CD14-positive monocyte (primary cell): Measurements from ENCODE around the gene SIGLEC10. TPM values are rescaled to one million over a fixed set of nuclear protein-coding genes. Genes with fewer than 3 reads are reported as not detected.
"Not testable (repeated sequence)": the region's sequence is repeated elsewhere in the genome, so short reads cannot be mapped to it uniquely, and the experiment has no call there.

Experiments used
- DNase-seq, 3 donors: peaks; one replicate each; pipeline ENCODE4 v3.0.0-alpha.2; 2011 to 2022
- H2AFZ ChIP-seq: 2 replicates; pipeline ENCODE4 v1.6.0; 2012; ENCODE audit warnings: mild to moderate bottlenecking, low read depth, low read length, inconsistent platforms; ENCODE audit not compliant: insufficient read depth, poor library complexity, severe bottlenecking
- H3K27ac ChIP-seq, 2 donors: 1 replicate in 1 of 2; 2 replicates in 1 of 2; pipeline ENCODE4 v1.5.1; 2012 to 2013; ENCODE audit warnings: low read length in 2 of 2, control low read depth in 1 of 2, inconsistent platforms in 1 of 2, low read depth in 1 of 2, mild to moderate bottlenecking in 1 of 2
- H3K27me3 ChIP-seq, 2 donors: one replicate each; pipeline versions ENCODE4 v1.6.0 to v1.6.1; 2011 to 2013; ENCODE audit warnings: low read length in 2 of 2; ENCODE audit not compliant: control insufficient read depth in 2 of 2, insufficient read depth in 2 of 2
- H3K36me3 ChIP-seq, 2 donors: replicated peaks in 1 of 2; 1 replicate in 1 of 2; 2 replicates in 1 of 2; pipeline versions ENCODE4 v1.5.1 to v1.6.1; 2012 to 2013; ENCODE audit warnings: low read length in 2 of 2, control low read depth in 1 of 2, inconsistent platforms in 1 of 2, mild to moderate bottlenecking in 1 of 2; ENCODE audit not compliant: insufficient read depth in 2 of 2, control insufficient read depth in 1 of 2
- H3K4me1 ChIP-seq, 2 donors: 1 replicate in 1 of 2; 2 replicates in 1 of 2; pipeline versions ENCODE4 v1.5.1 to v1.6.1; 2012 to 2013; ENCODE audit warnings: low read length in 2 of 2, control low read depth in 1 of 2, inconsistent platforms in 1 of 2, mild to moderate bottlenecking in 1 of 2, moderate library complexity in 1 of 2; ENCODE audit not compliant: insufficient read depth in 2 of 2, control insufficient read depth in 1 of 2
- H3K4me2 ChIP-seq: replicated peaks from 2 replicates; pipeline ENCODE3; 2012; ENCODE audit warnings: low read length, moderate library complexity, mild to moderate bottlenecking; ENCODE audit not compliant: poor library complexity, severe bottlenecking; ENCODE audit errors: extremely low read depth
- H3K4me3 ChIP-seq, 3 experiments: fragments of 200-600 bp in 1 of 3; sonication (generic) in 1 of 3; replicated peaks in 1 of 3; 1 replicate in 2 of 3; 2 replicates in 1 of 3; pipeline ENCODE4 v1.5.1; 2011 to 2013; ENCODE audit warnings: low read length in 3 of 3, mild to moderate bottlenecking in 3 of 3, control low read depth in 2 of 3, low read depth in 2 of 3, inconsistent platforms in 1 of 3, moderate library complexity in 1 of 3
- H3K79me2 ChIP-seq: 2 replicates; pipeline ENCODE4 v1.6.0; 2012; ENCODE audit warnings: mild to moderate bottlenecking, control low read depth, inconsistent platforms, low read length, moderate library complexity; ENCODE audit not compliant: insufficient read depth
- H3K9ac ChIP-seq: 2 replicates; pipeline ENCODE4 v1.6.0; 2017; ENCODE audit warnings: low read length, mild to moderate bottlenecking; ENCODE audit not compliant: insufficient read depth, poor library complexity, severe bottlenecking
- H3K9me3 ChIP-seq, 2 donors: replicated peaks in 1 of 2; 1 replicate in 1 of 2; 2 replicates in 1 of 2; pipeline versions ENCODE4 v1.5.1 to v1.6.1; 2012 to 2013; ENCODE audit warnings: low read length in 2 of 2, control low read depth in 1 of 2; ENCODE audit not compliant: control insufficient read depth in 1 of 2, insufficient read depth in 1 of 2
- H4K20me1 ChIP-seq: 2 replicates; pipeline ENCODE4 v1.6.0; 2012; ENCODE audit warnings: mild to moderate bottlenecking, low read length, control low read depth, moderate library complexity; ENCODE audit not compliant: insufficient read depth
- H3K27ac Mint-ChIP-seq, 7 donors: one replicate each; pipeline ENCODE4 v1.8.0; 2020; ENCODE audit warnings: mild to moderate bottlenecking in 7 of 7, mixed read lengths in 7 of 7, moderate library complexity in 6 of 7, inconsistent platforms in 2 of 7
- H3K27me3 Mint-ChIP-seq, 3 donors: one replicate each; pipeline ENCODE4 v1.8.0; 2021 to 2022; ENCODE audit warnings: low read depth in 3 of 3, mild to moderate bottlenecking in 3 of 3, mixed read lengths in 3 of 3, moderate library complexity in 3 of 3, inconsistent platforms in 1 of 3
- H3K36me3 Mint-ChIP-seq, 2 donors: one replicate each; pipeline ENCODE4 v1.8.0; 2020; ENCODE audit warnings: mixed read lengths in 2 of 2, inconsistent platforms in 1 of 2, mild to moderate bottlenecking in 1 of 2
- H3K4me1 Mint-ChIP-seq: one replicate; pipeline ENCODE4 v1.8.0; 2020; ENCODE audit warnings: mild to moderate bottlenecking, mixed read lengths
- H3K4me3 Mint-ChIP-seq, 2 donors: one replicate each; pipeline ENCODE4 v1.8.0; 2020; ENCODE audit warnings: mild to moderate bottlenecking in 2 of 2, mixed read lengths in 2 of 2, moderate library complexity in 1 of 2
- H3K9me3 Mint-ChIP-seq, 7 donors: one replicate each; pipeline ENCODE4 v1.8.0; 2020 to 2022; ENCODE audit warnings: mixed read lengths in 7 of 7, mild to moderate bottlenecking in 6 of 7, moderate library complexity in 6 of 7, inconsistent platforms in 2 of 7
- WGBS: methylation state at CpG from one replicate; pipeline ENCODE4 v1.1.5; 2013; ENCODE audit warnings: missing lambda C conversion rate; ENCODE audit not compliant: insufficient coverage; 5-methylcytosine and 5-hydroxymethylcytosine counted together
- intact Hi-C, 2 donors: fragments of 100-400 bp; cut with micrococcal nuclease; formaldehyde crosslinking; loops; one replicate each; pipeline versions ENCODE4 v1.15.0 to v1.15.1; 2023
- polyA plus RNA-seq, 3 donors: library from polyadenylated mRNA; depleted of rRNA in 1 of 3; unstranded in 2 of 3; stranded (reverse) in 1 of 3; fragments of 300-500 nt in 2 of 3; fragments of >200 nt in 1 of 3; fragmentation: Illumina TruSeq in 2 of 3; gene quantifications; 1 replicate in 2 of 3; 2 replicates in 1 of 3; pipeline ENCODE4 v1.2.3, GENCODE V29; 2012 to 2021
- TF ChIP-seq, protein P1 (sequence below): fragments of 200-600 bp; IDR thresholded peaks from one replicate; pipeline ENCODE4 v1.8.0; 2022; ENCODE audit warnings: antibody characterized with exemption, mild to moderate bottlenecking

Gene SIGLEC10
- polyA plus RNA-seq, 3 donors: 16.6 to 114 (median 64.9) TPM

DNA sequence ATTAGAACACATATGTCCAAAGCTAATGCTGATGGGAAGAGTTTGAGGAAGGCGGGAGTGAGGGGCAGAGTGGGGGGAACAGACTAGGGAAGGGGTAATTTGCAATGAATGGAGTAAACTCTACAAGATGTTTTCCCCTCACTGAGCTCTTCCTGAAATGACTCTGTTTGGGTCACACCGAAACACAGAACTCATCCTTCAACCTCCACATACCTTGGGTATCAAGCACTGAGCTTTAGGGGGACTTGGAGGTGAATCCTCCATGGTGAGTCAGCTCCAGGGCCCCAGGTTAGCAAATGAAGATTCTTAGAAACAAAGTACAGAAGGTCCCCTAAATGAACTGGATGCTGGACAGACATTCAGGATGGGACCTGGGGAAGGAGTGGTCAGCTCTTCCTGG, 1.3 kb upstream of the SIGLEC10 start:
- Histone ChIP-seq H2AFZ (no peak overlapping the region), H3K79me2 (peaks cover 7% of the 10 kb centered on the region), H4K20me1 (no peaks in the 10 kb centered on the region), H3K9me3 (no peaks in the 10 kb centered on the region), H3K27ac (peak overlapping the region in 1 of 2 donors; percentile 92), H3K27me3 (peaks cover 0 to 9% of the 10 kb centered on the region in 2 donors), H3K4me2 (no peak overlapping the region), H3K4me1 (peaks cover 51 to 57% of the 10 kb centered on the region in 2 donors), H3K4me3 (no peak overlapping the region), H3K36me3 (peaks cover 14 to 19% of the 10 kb centered on the region in 2 donors), H3K9ac (no peak overlapping the region)
- Mint-ChIP-seq H3K36me3 (peaks cover 9 to 20% of the 10 kb centered on the region in 2 donors), H3K27ac (peak overlapping the region in 5 of 7 donors; percentile 25 to 70 (median 49)), H3K4me3 (no peak overlapping the region), H3K27me3 (peaks cover 9 to 19% (median 15%) of the 10 kb centered on the region in 3 donors), H3K4me1 (peaks cover 41% of the 10 kb centered on the region), H3K9me3 (peaks cover 0 to 13% (median 1%) of the 10 kb centered on the region in 7 donors)
- intact Hi-C loops: no loop called here
- WGBS: no CpG with 5 or more reads among the region's 2 CpGs
- no peak for DNase-seq
- TF ChIP-seq, protein P1, sequence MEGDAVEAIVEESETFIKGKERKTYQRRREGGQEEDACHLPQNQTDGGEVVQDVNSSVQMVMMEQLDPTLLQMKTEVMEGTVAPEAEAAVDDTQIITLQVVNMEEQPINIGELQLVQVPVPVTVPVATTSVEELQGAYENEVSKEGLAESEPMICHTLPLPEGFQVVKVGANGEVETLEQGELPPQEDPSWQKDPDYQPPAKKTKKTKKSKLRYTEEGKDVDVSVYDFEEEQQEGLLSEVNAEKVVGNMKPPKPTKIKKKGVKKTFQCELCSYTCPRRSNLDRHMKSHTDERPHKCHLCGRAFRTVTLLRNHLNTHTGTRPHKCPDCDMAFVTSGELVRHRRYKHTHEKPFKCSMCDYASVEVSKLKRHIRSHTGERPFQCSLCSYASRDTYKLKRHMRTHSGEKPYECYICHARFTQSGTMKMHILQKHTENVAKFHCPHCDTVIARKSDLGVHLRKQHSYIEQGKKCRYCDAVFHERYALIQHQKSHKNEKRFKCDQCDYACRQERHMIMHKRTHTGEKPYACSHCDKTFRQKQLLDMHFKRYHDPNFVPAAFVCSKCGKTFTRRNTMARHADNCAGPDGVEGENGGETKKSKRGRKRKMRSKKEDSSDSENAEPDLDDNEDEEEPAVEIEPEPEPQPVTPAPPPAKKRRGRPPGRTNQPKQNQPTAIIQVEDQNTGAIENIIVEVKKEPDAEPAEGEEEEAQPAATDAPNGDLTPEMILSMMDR: no peak

DNA sequence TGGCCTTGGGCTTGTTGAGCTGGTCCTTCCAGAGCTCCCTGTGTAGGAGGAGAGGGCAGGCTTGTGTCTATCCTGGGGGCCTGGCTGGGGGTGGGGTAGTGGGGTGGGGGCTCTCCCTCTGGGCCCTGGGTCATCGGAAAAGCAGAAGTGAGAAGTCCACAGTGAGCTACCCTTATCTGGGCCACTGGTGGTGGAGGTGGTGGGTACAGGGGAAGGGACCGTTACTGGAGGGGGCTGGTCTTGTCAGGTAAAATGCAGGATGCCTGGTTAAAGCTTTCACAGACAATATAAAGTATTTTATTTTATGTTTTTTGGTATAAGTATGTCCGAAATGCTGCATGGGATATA, 342 bp upstream of the SIGLEC10 start:
- Histone ChIP-seq H3K9ac (peak overlapping the region; percentile 73), H3K27me3 (peaks cover 0 to 9% of the 10 kb centered on the region in 2 donors), H3K9me3 (no peaks in the 10 kb centered on the region), H2AFZ (peak overlapping the region; percentile 43), H3K79me2 (peaks cover 7% of the 10 kb centered on the region), H3K27ac (peak overlapping the region; percentile 91 to 92), H3K4me2 (peak overlapping the region; percentile 68), H3K36me3 (peaks cover 21 to 28% of the 10 kb centered on the region in 2 donors), H3K4me1 (peaks cover 51 to 57% of the 10 kb centered on the region in 2 donors), H4K20me1 (no peaks in the 10 kb centered on the region), H3K4me3 (peak overlapping the region in 1 of 3 experiments; percentile 72)
- H3K36me3 Mint-ChIP-seq: peaks cover 18 to 30% of the 10 kb centered on the region in 2 donors
- no CpG with 5 or more reads among the region's 3 CpGs for WGBS
- peak overlapping the region; percentile 77 to 93 for H3K4me3 Mint-ChIP-seq
- intact Hi-C loops: no loop called here
- peak overlapping the region; percentile 94 to 97 (median 95) for H3K27ac Mint-ChIP-seq
- peaks cover 0 to 13% (median 1%) of the 10 kb centered on the region in 7 donors for H3K9me3 Mint-ChIP-seq
- H3K27me3 Mint-ChIP-seq: peaks cover 9 to 19% (median 15%) of the 10 kb centered on the region in 3 donors
- peaks cover 41% of the 10 kb centered on the region for H3K4me1 Mint-ChIP-seq
- TF ChIP-seq, protein P1: no peak
- peak in 1 of 3 donors; percentile 76 for DNase-seq

DNA sequence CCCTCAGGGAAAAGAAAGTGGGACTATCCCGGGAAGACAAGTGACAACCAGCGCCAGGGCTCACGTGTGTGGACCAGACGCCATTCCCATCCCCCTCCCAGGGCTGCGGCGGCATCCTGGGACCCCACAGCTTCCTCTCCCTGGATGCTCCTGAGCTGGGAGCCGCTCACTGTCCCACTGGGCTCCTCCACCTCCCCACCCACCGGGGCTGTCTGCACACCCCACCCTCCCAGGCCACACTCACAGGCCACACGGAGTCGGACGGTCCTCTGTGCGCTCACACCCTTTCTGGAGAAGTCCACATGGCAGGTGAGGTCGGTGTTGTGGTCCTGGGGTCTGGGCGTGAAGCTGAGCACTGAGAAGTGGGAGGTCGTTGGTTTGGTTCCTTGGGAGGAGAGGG, 1.0 kb downstream of the SIGLEC10 start:
- H3K9ac ChIP-seq: peak overlapping the region; percentile 73
- peaks cover 22 to 39% of the 10 kb centered on the region in 2 donors for H3K36me3 Mint-ChIP-seq
- 76% methylated on average over 2 of the region's 15 CpGs for WGBS
- peaks cover 8 to 14% (median 11%) of the 10 kb centered on the region in 3 donors for H3K27me3 Mint-ChIP-seq
- H3K27me3 ChIP-seq, H3K9me3 ChIP-seq, H4K20me1 ChIP-seq, intact Hi-C loops, DNase-seq, H3K79me2 ChIP-seq, H2AFZ ChIP-seq: not testable (repeated sequence)
- H3K4me1 Mint-ChIP-seq: peaks cover 41% of the 10 kb centered on the region
- H3K9me3 Mint-ChIP-seq: peaks cover 0 to 10% (median 0%) of the 10 kb centered on the region in 7 donors
- peak overlapping the region; percentile 91 to 92 for H3K27ac ChIP-seq
- H3K36me3 ChIP-seq: peaks cover 21 to 33% of the 10 kb centered on the region in 2 donors
- peak overlapping the region in 2 of 3 experiments; percentile 38 to 72 for H3K4me3 ChIP-seq
- H3K4me3 Mint-ChIP-seq: peak overlapping the region; percentile 77 to 93
- peaks cover 47 to 52% of the 10 kb centered on the region in 2 donors for H3K4me1 ChIP-seq
- H3K27ac Mint-ChIP-seq: peak overlapping the region; percentile 94 to 97 (median 95)
- peak overlapping the region; percentile 68 for H3K4me2 ChIP-seq
